ENCODE measurements around the gene MYEOV.

Gene MYEOV

GRCh38 chr11:69267395-69267805, 26.6 kb upstream of the MYEOV start:
- DNase-seq = no peak

GRCh38 chr11:69268911-69269310, 25.0 kb upstream of the MYEOV start:
- no peak for DNase-seq

DNA sequence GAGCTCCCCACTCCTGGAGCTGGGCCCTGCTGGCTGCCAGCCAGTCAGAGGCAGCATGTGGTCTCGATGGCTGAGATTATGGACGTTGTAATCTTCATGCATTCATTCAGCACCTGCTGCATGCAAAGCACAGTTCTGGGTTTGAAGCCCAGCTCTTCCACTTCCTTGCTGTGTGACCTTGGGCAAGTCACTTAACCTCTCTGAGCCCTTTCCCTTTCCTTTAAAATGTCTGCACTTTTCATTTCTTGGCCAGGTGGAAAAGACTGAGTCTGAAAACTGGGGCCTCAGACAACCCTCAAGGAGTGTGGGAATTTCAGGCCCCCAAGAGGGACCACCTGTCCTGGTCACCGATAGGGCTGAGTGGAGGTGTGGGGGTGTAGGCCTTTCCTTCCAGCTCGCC, 24.6 kb upstream of the MYEOV start:
- no peak for DNase-seq

- DNase-seq = no peak
Observed at GRCh38 chr11:69269926-69270697, 23.8 kb upstream of the MYEOV start.

- no peak for DNase-seq
Observed at GRCh38 chr11:69270941-69271340, 23.0 kb upstream of the MYEOV start.

- DNase-seq = no peak
Observed at GRCh38 chr11:69272055-69272454, 21.9 kb upstream of the MYEOV start.

GRCh38 chr11:69272831-69273485, 21.0 kb upstream of the MYEOV start:
- DNase-seq = no peak

DNA sequence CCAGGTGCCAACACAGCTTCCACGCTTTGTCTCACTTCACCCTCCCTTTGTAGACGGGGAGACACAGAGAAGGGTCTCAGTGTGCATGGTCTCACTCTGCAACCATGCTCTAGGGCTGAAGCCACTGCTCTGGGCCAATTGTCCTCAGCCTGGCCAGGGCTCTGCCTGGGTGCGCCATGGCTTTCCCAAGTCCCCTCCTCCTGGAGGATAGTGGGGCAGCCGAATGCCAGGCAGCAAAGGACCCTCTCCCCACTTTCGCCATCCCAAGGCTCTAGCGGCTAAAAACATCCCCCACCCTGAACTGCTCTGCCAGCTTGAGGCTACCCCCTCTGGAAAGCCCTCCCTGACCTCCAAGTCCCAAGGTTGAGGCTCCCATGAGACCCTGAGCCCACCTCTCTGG, 20.4 kb upstream of the MYEOV start:
- DNase-seq = no peak

- no peak for DNase-seq
Observed at GRCh38 chr11:69274531-69275016, 19.4 kb upstream of the MYEOV start.

- DNase-seq = no peak
Observed at GRCh38 chr11:69275178-69275577, 18.8 kb upstream of the MYEOV start.

DNA sequence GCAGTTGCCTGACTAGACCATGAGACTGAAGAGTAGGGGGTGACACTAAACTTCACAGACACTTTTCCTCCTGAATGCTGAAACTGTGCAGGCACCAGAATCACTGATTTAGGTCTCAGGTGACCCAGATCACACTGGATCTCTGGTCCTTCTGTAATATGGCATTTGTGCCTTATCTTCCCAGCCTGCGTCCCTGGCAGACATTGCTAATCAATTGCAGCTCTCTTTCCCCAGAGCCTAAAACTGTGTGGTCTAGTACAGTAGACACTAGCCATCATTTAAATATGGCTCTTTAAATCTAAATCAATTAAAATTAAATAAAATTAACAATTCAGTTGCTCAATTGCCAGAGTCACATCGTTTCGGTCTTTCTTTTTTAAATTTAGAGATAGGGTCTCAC, 17.8 kb upstream of the MYEOV start:
- DNase-seq = no peak

- DNase-seq = no peak
Observed at GRCh38 chr11:69277074-69277809, 16.7 kb upstream of the MYEOV start.

- no peak for DNase-seq
Observed at GRCh38 chr11:69278091-69278867, 15.7 kb upstream of the MYEOV start.

DNA sequence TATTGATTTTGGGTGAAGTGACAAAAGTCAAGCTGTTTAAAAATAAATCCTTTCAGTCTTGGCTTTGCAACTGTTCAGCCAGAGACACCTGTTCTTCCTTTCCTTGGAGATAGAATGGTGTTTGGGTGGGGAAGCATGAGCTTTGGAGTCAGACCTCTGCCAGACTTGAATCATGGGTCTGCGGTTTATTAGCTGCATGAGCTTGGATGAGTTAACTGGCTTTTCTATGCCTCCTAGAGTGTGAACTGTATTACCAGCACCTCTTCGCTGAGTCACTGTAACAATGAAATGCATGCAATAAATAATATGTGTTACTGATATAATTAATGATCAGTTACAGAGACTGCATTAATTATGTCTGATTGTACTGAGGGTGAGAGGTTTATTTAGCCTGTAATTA, 13.5 kb upstream of the MYEOV start:
- DNase-seq = no peak

DNA sequence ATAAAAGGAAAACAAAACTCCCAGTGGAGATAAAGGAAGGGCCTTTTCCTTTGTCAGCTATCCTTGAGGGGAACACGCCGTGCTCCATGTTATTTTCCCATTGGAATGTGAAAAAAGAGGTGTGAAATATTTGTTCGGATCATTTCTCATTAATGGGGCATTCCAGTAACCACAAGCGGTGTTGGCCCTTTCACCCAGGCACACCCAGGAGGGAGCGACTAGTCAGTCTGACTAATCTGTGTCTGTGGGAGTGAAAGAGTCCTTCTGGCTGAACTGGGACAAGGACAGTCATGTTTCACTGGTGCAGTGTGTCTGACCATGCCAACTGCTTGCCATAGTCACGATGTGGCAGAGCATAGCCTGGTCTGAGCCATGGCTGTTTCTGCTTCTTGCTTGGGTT, 13.0 kb upstream of the MYEOV start:
- DNase-seq = no peak

DNA sequence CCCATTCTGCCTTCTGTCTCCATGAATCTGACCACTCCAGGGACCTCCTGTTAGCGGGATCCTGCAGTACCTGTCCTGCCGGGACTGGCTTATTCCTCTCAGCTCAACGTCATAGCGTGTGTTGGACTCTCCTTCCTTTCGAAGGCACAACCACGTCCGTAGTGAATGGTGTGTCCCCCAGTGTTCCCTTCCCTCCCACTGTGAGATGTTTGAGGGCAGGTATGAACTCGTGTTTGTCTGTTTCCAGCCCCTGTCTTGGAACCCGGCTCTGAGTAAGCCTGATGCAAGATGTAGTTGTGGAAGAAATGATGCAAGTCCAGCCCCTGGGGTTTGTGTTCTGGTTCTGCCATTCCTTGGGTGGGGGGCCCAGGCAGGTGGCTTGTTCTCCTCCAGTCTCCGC, 10.5 kb upstream of the MYEOV start:
- DNase-seq = no peak

DNA sequence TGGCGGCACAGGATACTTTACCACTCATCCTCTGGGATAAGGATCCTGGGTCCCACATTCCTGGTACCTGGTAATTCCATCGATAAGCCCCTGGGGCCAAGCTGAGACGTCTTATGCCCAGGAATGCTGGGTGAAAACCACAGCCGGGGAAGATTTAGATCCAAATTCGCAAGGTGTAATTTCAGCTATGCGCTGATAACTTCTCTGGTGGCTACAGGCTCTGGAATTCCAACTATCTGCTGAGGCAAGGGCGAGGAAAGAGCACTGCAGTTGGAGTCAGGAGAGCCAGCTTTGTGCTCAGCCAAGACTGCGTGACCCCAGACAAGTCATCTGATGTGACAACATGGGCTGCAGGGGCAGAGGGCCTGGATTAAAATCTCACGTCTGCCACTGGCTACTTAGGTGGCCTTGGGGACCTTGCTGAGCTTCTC, 9.9 kb upstream of the MYEOV start:
- DNase-seq = no peak

GRCh38 chr11:69285091-69285490, 8.9 kb upstream of the MYEOV start:
- DNase-seq = no peak

GRCh38 chr11:69285766-69286165, 8.2 kb upstream of the MYEOV start:
- no peak for DNase-seq

- DNase-seq = no peak
Observed at GRCh38 chr11:69286374-69287371, 7.3 kb upstream of the MYEOV start.

Measured in NCI-H1694 treated with DMSO at 0.1 percent for 48 hours (cell line).